ENCODE data around the gene PAPPA.

- no peak for TF ChIP-seq CTCF (IDR thresholded peaks at IDR 0.05)
- TF ChIP-seq POLR2A (IDR thresholded peaks at IDR 0.05), result no peak
- no peak for TF ChIP-seq POLR2AphosphoS5 (IDR thresholded peaks at IDR 0.05)
Observed at GRCh38 chr9:116287721-116288120, 134.1 kb downstream of the PAPPA start.
